H1 (cell line): ENCODE results near the gene TNF.

ENCODE experiments used
- ASH2L ChIP-seq: fragments of 200-600, 300-600 bp; sonication (generic); IDR thresholded peaks from one replicate; pipeline ENCODE4 v1.7.1; 2017; ENCODE audit warnings: low read length
- CTCF ChIP-seq, 3 experiments: IDR thresholded peaks; 1 replicate in 2 of 3; 2 replicates in 1 of 3; pipeline versions ENCODE4 v1.5.1 to v1.6.1; 2011; ENCODE audit warnings: low read length in 3 of 3, mild to moderate bottlenecking in 3 of 3, inconsistent platforms in 2 of 3, low read depth in 1 of 3, moderate library complexity in 1 of 3; ENCODE audit not compliant: insufficient read depth in 1 of 3; ENCODE audit errors: control extremely low read depth in 1 of 3
- MAX ChIP-seq: IDR thresholded peaks from 2 replicates; pipeline ENCODE4 v1.6.1; 2012; ENCODE audit warnings: inconsistent platforms
- RFX5 ChIP-seq: IDR thresholded peaks from 2 replicates; pipeline ENCODE4 v1.6.1; 2011; ENCODE audit warnings: low read depth, low read length, improper control_type of control experiment, borderline replicate concordance
- SP1 ChIP-seq: IDR thresholded peaks from 2 replicates; pipeline ENCODE4 v1.6.1; 2011; ENCODE audit warnings: low read depth, low read length

- TF ChIP-seq CTCF (IDR thresholded peaks at IDR 0.05; ENCODE audit: control extremely low read depth in 1 of 3, insufficient read depth in 1 of 3, low read depth in 1 of 3, low read length in 3 of 3) (no peak), RFX5 (no peak), ASH2L (no peak), SP1 (no peak), MAX (no peak)
Measured at GRCh38 chr6:31556307-31556706, 19.1 kb upstream of the TNF start.
